ENCODE data around the gene FAM43A.

FAM43A gene, protein sequence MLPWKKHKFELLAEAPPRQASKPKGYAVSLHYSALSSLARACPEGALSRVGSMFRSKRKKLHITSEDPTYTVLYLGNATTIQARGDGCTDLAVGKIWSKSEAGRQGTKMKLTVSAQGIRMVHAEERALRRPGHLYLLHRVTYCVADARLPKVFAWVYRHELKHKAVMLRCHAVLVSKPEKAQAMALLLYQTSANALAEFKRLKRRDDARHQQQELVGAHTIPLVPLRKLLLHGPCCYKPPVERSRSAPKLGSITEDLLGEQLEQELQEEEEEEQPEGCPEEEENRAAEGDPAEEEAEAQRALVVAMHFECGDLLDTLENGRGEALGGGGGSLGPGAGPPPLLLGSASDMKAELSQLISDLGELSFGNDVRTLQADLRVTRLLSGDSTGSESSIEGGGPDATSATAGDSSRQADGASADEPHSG

DNA sequence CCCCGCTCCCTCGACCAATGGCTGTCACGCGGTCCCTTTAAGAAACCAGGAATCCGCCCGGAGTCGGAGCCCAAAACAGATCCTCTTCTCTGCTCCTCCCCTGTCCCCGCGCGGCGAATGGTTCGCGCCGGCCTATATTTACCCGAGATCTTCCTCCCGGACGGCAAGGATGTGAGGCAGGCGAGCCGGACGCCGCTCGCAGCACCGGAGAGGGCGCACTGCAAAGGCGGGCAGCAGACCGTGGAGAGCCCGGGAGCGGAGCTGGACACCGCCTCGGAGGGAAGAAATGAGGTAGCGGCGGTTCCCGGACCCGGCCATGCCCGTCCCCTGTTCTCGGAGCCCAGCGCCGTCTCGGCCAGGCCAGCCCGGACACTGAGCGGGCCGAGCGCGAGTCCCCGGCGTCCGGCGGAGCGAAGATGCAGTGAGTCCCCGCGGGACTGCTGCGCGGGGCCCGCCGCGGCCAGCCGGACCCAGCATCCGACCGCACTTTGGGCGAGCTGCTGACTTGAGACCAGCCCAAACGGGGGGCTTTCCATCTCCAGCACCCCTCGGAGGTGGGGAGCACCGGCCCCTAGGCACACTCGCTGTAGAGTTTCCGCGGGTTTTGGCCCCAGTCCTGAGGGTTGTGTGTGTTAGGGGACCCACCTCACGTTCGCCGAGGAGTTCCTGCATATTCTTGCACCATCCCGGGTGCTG lies at the start of gene FAM43A:
Gene FAM43A (plus strand): TSS at position 166 of the 696 bp plus-strand sequence. CDS start 944 bp downstream, outside the sequence.
- peaks cover 1% of the 10 kb centered on the region for H3K27me3 Mint-ChIP-seq
- no peaks in the 10 kb centered on the region for H3K36me3 Mint-ChIP-seq
- peaks cover 52% of the 10 kb centered on the region for H3K4me1 Mint-ChIP-seq (ENCODE audit: low read depth)
- no peaks in the 10 kb centered on the region for H3K9me3 Mint-ChIP-seq (ENCODE audit: low read depth)
- peak within 1 kb of the TSS; percentile 64 for H3K27ac Mint-ChIP-seq
- peak within 1 kb of the TSS; percentile 93 for H3K4me3 Mint-ChIP-seq

DNA sequence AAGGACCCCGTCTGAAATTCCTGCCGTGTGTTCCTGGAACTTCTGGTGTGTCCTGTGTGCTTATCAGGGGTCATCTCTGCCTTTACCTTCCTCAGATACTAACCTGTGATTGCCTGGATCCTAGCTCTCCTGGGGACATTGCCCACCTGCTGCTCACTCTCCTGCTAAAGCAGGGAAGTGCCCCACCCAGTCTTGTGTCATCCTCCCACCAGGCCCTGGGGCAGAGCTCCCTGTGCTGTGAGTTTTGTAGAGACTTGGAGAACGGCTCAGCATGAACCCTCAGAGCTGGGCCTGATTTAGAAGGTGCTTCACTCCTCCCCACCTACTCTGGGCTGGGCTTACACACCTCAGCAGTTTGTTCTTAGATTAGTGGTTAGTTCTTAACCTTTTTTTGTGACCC lies 48.6 kb upstream of the FAM43A start:
- Mint-ChIP-seq H3K27ac (no peak overlapping the region), H3K4me3 (no peak overlapping the region), H3K27me3 (no peaks in the 10 kb centered on the region)

DNA sequence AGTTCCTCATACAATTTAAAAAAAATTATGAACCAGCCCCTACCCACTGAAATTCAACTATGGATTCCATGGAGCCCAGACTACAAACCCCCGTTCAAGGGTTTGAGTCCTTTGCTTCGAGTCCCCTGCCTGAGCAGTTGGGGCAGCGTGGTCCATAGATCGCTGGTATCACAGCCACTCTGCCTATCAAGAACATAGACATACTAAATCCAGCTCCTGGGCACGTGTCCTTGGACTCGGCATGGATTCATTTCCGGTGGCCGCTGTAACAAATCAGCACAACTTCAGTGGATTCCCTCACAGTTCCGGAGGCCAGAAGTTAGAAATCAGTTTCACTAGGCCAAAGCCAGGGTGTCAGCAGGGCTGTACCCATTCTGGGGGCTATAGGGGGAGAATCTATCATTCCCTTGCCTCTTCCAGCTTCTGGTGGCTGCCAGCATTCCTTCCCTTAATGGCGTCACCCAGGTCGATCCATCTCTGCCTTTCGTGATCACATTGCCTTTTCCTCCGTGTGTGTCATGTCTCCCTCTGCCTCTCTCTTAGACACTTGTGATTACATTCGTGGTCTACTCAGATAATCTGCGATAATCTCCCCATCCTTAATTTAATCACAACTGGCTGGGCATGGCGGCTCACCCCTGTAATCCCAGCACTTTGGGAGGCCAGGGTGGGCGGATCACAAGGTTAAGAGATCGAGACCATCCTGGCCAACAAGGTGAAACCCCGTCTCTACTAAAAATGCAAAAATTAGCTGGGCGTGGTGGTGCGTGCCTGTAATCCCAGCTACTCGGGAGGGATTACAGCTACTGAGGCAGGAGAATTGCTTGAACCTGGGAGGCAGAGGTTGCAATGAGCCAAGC lies 47.9 kb upstream of the FAM43A start:
- H3K4me3 Mint-ChIP-seq = no peak overlapping the region

More for the DNA sequence above, 48.6 kb upstream of the FAM43A start:
- Mint-ChIP-seq H3K4me1 (ENCODE audit: low read depth) (peaks cover 16% of the 10 kb centered on the region), H3K36me3 (peaks cover 8% of the 10 kb centered on the region), H3K9me3 (ENCODE audit: low read depth) (no peaks in the 10 kb centered on the region)

DNA sequence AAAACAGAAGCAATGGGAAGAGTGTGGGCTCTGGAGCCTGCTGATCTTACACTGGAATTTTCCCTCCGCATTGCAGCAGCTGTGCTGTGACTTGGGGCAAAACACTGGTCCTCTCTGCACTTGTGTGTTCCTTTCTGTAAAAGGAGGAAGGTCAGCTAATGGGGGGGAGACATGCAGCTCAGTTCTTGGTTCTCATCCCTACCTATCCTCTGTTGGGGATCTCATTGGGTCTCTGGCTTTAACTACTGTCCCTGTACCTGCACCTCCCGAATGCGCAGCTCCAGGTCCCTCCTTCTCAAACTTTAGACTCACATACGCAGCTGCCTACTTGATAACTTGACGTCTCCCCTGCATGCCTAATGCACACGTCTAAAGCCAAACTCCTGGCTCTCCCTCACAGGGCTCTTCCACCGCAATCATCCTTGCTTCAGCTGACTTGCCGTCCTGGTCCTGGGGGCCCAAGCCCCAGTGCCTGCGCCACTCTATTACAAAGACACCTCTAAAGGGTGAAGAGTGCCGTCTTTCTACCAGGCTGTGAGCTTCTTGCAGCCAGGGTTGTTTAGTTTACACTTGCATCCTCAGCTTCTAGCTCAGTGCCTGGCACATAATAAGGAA lies 46.6 kb upstream of the FAM43A start:
- Mint-ChIP-seq H3K9me3 (ENCODE audit: low read depth) (no peaks in the 10 kb centered on the region), H3K36me3 (peaks cover 17% of the 10 kb centered on the region), H3K27me3 (no peaks in the 10 kb centered on the region), H3K4me1 (ENCODE audit: low read depth) (peaks cover 16% of the 10 kb centered on the region), H3K27ac (no peak overlapping the region), H3K4me3 (no peak overlapping the region)

More for the DNA sequence above, 47.9 kb upstream of the FAM43A start:
- H3K9me3 Mint-ChIP-seq (ENCODE audit: low read depth) = no peaks in the 10 kb centered on the region
- peaks cover 11% of the 10 kb centered on the region for H3K36me3 Mint-ChIP-seq
- H3K27ac Mint-ChIP-seq = no peak overlapping the region
- no peaks in the 10 kb centered on the region for H3K27me3 Mint-ChIP-seq
- peaks cover 19% of the 10 kb centered on the region for H3K4me1 Mint-ChIP-seq (ENCODE audit: low read depth)

DNA sequence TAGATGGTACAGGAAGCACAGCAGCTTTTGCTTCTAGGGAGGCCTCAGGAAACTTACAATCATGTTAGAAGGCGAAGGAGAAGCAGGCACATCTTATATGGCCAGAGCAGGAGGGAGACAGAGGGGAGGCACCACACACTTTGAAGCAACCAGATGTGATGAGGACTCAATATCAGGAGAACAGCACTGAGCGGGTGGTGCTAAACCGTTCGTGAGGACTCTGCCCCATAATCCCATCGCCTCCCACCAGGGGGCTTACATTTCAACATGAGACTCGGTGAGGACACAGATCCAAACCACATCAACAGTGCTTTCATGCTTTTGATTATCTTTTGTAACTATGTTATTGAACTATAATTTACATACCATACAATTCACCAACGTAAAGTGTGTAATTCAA lies 44.9 kb upstream of the FAM43A start:
- H3K9me3 Mint-ChIP-seq (ENCODE audit: low read depth) = no peaks in the 10 kb centered on the region
- no peak overlapping the region for H3K4me3 Mint-ChIP-seq
- H3K27me3 Mint-ChIP-seq = no peaks in the 10 kb centered on the region
- peaks cover 18% of the 10 kb centered on the region for H3K36me3 Mint-ChIP-seq
- no peak overlapping the region for H3K27ac Mint-ChIP-seq
- peaks cover 13% of the 10 kb centered on the region for H3K4me1 Mint-ChIP-seq (ENCODE audit: low read depth)

DNA sequence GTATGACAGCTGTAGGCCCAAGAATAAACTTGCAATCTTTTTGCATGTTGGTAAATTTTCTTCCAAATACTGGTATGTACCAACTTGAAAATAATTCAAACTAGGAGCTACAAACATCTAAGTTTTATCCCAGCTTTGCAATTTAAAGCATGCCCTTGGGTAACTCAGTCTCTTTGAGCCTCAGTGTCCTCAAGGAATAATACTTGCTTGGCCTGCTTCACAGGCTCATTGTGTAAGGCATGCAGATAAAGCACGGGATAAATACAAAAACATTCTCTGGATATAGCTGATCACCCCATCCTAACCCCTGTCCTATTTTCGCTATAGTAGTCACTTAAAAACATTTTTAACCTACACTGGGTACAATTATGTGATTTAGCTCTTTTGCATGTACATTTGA lies 42.9 kb upstream of the FAM43A start:
- Mint-ChIP-seq H3K36me3 (peaks cover 19% of the 10 kb centered on the region), H3K27me3 (no peaks in the 10 kb centered on the region), H3K4me3 (no peak overlapping the region), H3K9me3 (ENCODE audit: low read depth) (no peaks in the 10 kb centered on the region), H3K27ac (no peak overlapping the region), H3K4me1 (ENCODE audit: low read depth) (peaks cover 13% of the 10 kb centered on the region)

DNA sequence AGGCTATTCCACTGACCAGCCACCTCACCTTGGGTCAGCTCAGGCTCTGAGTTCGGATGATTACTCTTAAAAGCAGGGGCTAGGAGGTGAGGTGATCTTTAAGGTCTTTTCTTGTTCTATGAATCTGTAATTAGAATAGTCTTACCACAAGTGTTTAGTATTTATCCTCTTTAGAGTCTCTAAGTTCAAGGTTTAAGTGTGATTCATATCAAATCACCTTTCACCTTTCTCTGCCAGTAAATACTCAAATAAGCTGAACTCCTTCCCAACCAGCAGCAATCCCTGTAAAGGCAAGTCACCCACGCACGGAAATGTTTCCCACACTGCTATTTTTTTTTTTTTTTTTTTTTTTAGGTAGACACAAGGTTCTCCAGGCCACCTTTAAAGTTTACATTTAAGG lies 37.9 kb upstream of the FAM43A start:
- H3K36me3 Mint-ChIP-seq = peaks cover 22% of the 10 kb centered on the region

DNA sequence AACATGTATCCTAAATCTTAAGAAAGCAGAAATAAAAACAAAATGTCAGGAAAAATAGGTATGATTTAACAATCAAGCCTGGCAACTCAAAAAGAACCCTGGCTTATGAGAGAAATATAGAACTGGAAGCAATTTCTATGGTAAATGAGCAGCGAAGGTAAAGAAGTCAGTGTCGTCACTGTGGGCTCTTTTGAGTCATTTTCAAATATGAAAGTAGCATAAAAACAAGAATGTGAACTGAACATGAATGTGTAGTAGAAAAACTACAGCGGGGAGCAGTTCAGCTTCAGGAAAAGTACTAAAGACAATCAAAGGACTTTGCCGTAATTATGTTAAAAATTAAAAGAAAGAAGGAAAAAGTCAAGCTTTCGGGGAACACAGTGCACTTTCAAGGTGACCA lies 31.2 kb upstream of the FAM43A start:
- peaks cover 14% of the 10 kb centered on the region for H3K4me1 Mint-ChIP-seq (ENCODE audit: low read depth)
- H3K27ac Mint-ChIP-seq = no peak overlapping the region
- H3K9me3 Mint-ChIP-seq (ENCODE audit: low read depth) = no peaks in the 10 kb centered on the region
- H3K4me3 Mint-ChIP-seq = no peak overlapping the region
- H3K36me3 Mint-ChIP-seq = peaks cover 43% of the 10 kb centered on the region
- no peaks in the 10 kb centered on the region for H3K27me3 Mint-ChIP-seq

More for the DNA sequence above, 37.9 kb upstream of the FAM43A start:
- Mint-ChIP-seq H3K27me3 (no peaks in the 10 kb centered on the region), H3K9me3 (ENCODE audit: low read depth) (no peaks in the 10 kb centered on the region), H3K4me1 (ENCODE audit: low read depth) (no peaks in the 10 kb centered on the region), H3K27ac (no peak overlapping the region), H3K4me3 (no peak overlapping the region)

DNA sequence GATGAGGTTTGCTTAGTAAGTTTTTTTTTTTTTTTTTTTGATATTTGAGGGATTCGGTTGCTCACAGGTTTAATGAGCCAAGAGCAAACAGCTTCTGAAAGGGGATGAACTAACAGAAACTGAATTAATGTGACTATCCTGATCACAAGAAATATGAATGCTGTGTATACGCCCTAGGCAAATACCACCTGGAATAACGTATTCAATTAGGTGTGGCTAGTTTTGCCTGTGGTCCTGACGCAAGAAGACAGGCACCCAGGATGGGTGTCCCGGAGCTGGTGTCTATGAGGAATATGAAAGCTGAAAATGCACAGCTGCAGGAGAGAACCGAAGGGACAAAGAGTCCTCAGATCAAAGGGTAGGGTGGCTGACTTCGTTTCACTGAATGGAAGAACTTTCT lies 28.2 kb upstream of the FAM43A start:
- Mint-ChIP-seq H3K36me3 (peaks cover 38% of the 10 kb centered on the region), H3K4me1 (ENCODE audit: low read depth) (peaks cover 31% of the 10 kb centered on the region), H3K27ac (no peak overlapping the region), H3K27me3 (no peaks in the 10 kb centered on the region), H3K4me3 (no peak overlapping the region), H3K9me3 (ENCODE audit: low read depth) (no peaks in the 10 kb centered on the region)

DNA sequence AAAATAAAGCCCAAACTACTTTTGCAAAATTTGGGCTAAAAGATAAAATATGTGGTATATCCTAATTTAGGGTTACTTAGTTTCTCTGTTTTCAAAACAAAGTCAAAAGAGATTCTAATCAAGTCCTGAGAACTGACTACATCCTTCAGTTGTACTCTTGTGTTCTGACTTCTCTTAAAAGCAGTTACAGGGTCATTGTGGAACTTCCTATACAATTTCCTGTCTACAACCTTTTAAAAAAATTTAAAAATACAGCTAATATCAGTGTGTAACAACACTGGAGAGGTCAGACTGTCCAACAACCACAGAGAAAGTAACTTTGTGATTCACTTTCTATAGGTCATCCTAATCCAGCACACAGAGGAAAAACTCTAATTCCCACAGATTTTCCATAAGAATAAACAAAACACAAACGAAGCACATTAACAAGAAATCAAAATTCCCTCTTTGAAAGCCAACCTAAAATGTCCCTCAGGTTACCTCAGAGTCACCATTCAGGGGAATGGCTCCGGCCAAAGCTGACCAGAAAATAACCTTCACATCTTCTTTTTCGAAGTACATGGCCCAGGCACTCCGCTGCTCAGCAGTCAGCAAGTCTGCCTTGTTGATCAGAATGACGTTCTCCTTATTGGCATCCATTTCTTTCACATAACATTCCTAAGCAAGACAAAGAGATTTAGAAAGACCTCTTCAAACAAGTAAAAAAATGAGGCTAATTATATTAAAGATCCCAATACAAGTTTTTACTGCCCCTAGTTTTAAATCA lies 27.0 kb upstream of the FAM43A start:
- H3K9me3 Mint-ChIP-seq (ENCODE audit: low read depth) = no peaks in the 10 kb centered on the region
- H3K4me1 Mint-ChIP-seq (ENCODE audit: low read depth) = peaks cover 34% of the 10 kb centered on the region
- peaks cover 35% of the 10 kb centered on the region for H3K36me3 Mint-ChIP-seq
- no peak overlapping the region for H3K27ac Mint-ChIP-seq
- H3K4me3 Mint-ChIP-seq = no peak overlapping the region
- H3K27me3 Mint-ChIP-seq = no peaks in the 10 kb centered on the region

DNA sequence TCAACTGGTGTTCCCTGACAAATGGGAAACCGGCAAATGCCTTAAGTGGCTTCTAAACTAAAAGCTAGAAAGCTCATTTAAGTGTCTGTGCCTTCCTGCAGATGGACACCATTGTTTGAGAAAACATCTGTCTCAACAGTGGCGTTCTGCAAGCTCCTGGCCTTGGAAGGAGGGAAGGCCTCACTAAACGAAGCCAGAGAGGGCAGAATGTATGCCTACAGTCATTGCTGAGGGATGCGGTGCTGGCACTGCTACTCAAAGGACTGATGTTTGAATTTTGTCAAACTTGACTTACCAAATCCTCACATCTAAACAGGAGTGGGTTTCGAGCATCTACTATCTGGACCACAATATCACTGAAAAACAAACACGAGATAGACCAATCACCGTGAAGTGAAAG lies 25.9 kb upstream of the FAM43A start:
- peak overlapping the region; percentile 8 for H3K27ac Mint-ChIP-seq
- H3K4me1 Mint-ChIP-seq (ENCODE audit: low read depth) = peaks cover 27% of the 10 kb centered on the region
- peaks cover 27% of the 10 kb centered on the region for H3K36me3 Mint-ChIP-seq
- H3K9me3 Mint-ChIP-seq (ENCODE audit: low read depth) = no peaks in the 10 kb centered on the region
- H3K4me3 Mint-ChIP-seq = no peak overlapping the region
- no peaks in the 10 kb centered on the region for H3K27me3 Mint-ChIP-seq

DNA sequence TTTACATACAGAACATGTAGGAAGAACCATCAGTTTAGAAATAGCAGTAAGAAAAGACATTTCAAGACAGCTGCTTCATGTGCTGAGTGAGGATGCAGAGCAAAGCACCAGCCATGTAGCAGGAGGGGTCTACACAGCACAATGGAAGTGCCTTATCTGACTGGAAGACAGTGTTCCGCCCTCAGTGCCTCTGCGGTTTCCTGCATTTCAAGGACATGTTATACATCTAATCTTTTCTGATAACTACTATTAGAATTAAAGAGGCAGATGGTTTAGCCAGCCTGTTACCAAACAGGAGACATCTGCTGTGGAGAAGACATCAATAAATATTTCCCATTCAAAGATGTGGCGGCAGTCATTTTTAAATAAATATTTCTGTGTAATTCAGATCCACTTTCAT lies 24.3 kb upstream of the FAM43A start:
- H3K36me3 Mint-ChIP-seq = peaks cover 24% of the 10 kb centered on the region
- H3K4me1 Mint-ChIP-seq (ENCODE audit: low read depth) = peaks cover 27% of the 10 kb centered on the region
- no peak overlapping the region for H3K4me3 Mint-ChIP-seq
- peak overlapping the region; percentile 46 for H3K27ac Mint-ChIP-seq
- H3K27me3 Mint-ChIP-seq = no peaks in the 10 kb centered on the region
- no peaks in the 10 kb centered on the region for H3K9me3 Mint-ChIP-seq (ENCODE audit: low read depth)

DNA sequence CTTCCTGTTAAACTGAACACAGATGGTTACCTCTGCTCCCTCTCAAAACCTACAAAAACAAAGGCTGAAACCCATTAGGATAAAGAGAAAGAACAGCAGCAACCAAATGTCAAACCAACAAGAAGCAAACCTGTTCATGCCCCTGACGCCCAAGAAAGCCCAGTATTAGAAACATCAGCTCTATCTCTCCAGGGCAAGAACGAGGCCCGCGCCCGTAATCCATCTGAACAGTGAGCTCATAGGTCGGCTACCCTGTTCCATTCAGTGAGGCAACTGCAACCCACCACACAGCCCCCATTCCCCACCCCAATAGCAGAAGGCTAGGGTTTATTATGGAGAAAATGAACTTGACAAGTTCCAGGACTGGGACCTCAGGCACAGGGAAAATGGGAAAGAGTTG lies 23.7 kb upstream of the FAM43A start:
- no peak overlapping the region for H3K4me3 Mint-ChIP-seq

DNA sequence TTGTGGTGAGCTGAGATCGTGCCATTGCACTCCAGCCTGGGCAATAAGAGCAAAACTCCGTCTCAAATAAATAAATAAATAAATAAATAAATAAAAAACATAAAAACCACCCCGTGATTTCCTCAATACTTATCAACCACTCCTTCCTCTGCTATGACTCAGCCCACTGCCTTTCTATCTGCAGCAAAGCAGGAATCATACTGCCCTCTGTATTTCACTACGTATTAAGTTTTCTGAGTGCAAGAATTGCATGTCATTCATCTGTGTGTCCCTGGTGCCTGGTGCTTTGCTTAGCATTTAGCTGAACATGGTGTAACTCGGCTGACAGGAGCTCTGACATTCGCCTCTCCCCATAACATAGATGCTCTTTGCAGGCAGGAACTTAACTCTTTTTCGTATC lies 20.8 kb upstream of the FAM43A start:
- Mint-ChIP-seq H3K36me3 (peaks cover 13% of the 10 kb centered on the region), H3K27ac (no peak overlapping the region), H3K4me1 (ENCODE audit: low read depth) (peaks cover 34% of the 10 kb centered on the region), H3K9me3 (ENCODE audit: low read depth) (no peaks in the 10 kb centered on the region), H3K4me3 (no peak overlapping the region), H3K27me3 (no peaks in the 10 kb centered on the region)

More for the DNA sequence above, 23.7 kb upstream of the FAM43A start:
- Mint-ChIP-seq H3K27ac (no peak overlapping the region), H3K36me3 (peaks cover 23% of the 10 kb centered on the region), H3K9me3 (ENCODE audit: low read depth) (no peaks in the 10 kb centered on the region), H3K4me1 (ENCODE audit: low read depth) (peaks cover 27% of the 10 kb centered on the region), H3K27me3 (no peaks in the 10 kb centered on the region)
